Measurements from ENCODE around the gene SYNGAP1. TPM values are rescaled to one million over a fixed set of nuclear protein-coding genes. Genes with fewer than 3 reads are reported as not detected.

Gene SYNGAP1
- total RNA-seq, 4 donors from 2014 or later: 4.9 to 37.2 (median 11.1) TPM

DNA sequence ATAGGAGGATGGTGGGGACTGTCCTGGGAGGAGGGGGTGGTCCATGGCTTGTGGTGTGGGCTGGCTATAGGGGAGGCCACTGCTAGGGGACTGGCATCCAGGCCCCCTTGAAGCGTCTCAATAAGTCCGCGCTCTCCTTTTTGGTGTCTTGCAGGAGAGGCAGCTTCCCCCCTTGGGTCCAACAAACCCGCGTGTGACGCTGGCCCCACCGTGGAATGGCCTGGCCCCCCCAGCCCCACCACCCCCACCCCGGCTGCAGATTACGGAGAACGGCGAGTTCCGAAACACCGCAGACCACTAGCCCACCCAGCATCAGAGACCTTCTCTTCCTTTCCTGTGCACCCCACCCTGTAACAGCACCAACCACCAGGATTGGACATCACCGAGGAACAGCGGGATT lies 31.7 kb downstream of the SYNGAP1 start:
- H3K36me3 ChIP-seq: no peaks in the 10 kb centered on the region
- WGBS, 2 donors (ENCODE audit: low coverage in 1 of 2): 80 to 94% methylated on average over 3 to 15 of the region's 15 CpGs
- intact Hi-C loops (cut with DNase I; ENCODE audit: low total_unique reads) (no loop called here), in situ Hi-C loops (cut with MboI; ENCODE audit: low pct_ligation_motif_present in 1 of 4, low pct_unique_long_range_greater_than_20kb in 1 of 4, low sequenced_read_pairs in 3 of 4) (no loop called here)
- H3K27me3 ChIP-seq: no peaks in the 10 kb centered on the region
- peaks cover 6 to 20% (median 17%) of the 10 kb centered on the region in 4 donors for H3K4me1 ChIP-seq
- no peaks in the 10 kb centered on the region for H3K9me3 ChIP-seq
- TF ChIP-seq POLR2AphosphoS5 (IDR thresholded peaks at IDR 0.05) (no peak), POLR2A (IDR thresholded peaks at IDR 0.05) (no peak), EP300 (IDR thresholded peaks at IDR 0.05; ENCODE audit: low read depth) (no peak)
- TF ChIP-seq, protein P1, sequence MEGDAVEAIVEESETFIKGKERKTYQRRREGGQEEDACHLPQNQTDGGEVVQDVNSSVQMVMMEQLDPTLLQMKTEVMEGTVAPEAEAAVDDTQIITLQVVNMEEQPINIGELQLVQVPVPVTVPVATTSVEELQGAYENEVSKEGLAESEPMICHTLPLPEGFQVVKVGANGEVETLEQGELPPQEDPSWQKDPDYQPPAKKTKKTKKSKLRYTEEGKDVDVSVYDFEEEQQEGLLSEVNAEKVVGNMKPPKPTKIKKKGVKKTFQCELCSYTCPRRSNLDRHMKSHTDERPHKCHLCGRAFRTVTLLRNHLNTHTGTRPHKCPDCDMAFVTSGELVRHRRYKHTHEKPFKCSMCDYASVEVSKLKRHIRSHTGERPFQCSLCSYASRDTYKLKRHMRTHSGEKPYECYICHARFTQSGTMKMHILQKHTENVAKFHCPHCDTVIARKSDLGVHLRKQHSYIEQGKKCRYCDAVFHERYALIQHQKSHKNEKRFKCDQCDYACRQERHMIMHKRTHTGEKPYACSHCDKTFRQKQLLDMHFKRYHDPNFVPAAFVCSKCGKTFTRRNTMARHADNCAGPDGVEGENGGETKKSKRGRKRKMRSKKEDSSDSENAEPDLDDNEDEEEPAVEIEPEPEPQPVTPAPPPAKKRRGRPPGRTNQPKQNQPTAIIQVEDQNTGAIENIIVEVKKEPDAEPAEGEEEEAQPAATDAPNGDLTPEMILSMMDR (IDR thresholded peaks at IDR 0.05): no peak
- H3K27ac ChIP-seq: no peak overlapping the region
- H3K4me3 ChIP-seq: no peak overlapping the region
- no peak for DNase-seq

- in situ Hi-C loops (cut with MboI; ENCODE audit: low pct_ligation_motif_present in 1 of 4, low pct_unique_long_range_greater_than_20kb in 1 of 4, low sequenced_read_pairs in 3 of 4): no loop called here
- H3K9me3 ChIP-seq: no peaks in the 10 kb centered on the region
- no peak overlapping the region for H3K27ac ChIP-seq
- H3K4me3 ChIP-seq: no peak overlapping the region
- H3K4me1 ChIP-seq: peaks cover 6 to 20% (median 17%) of the 10 kb centered on the region in 4 donors
- intact Hi-C loops (cut with DNase I; ENCODE audit: low total_unique reads): no loop called here
- no peaks in the 10 kb centered on the region for H3K27me3 ChIP-seq
- 92 to 100% methylated on average over 2 to 4 of the region's 4 CpGs for WGBS, 2 donors (ENCODE audit: low coverage in 1 of 2)
- no peak for DNase-seq
- TF ChIP-seq POLR2A (IDR thresholded peaks at IDR 0.05): no peak
- TF ChIP-seq EP300 (IDR thresholded peaks at IDR 0.05; ENCODE audit: low read depth): no peak
- TF ChIP-seq POLR2AphosphoS5 (IDR thresholded peaks at IDR 0.05): no peak
- TF ChIP-seq, protein P1 (IDR thresholded peaks at IDR 0.05): no peak
- no peaks in the 10 kb centered on the region for H3K36me3 ChIP-seq
These were observed 32.6 kb downstream of the SYNGAP1 start for GRCh38 chr6:33452496-33452895.

- Histone ChIP-seq H3K27ac (peak overlapping the region; percentile 81 to 92 (median 82)), H3K36me3 (no peaks in the 10 kb centered on the region), H3K27me3 (no peaks in the 10 kb centered on the region), H3K4me3 (peak overlapping the region; percentile 50 to 81 (median 66)), H3K4me1 (peaks cover 6 to 20% (median 17%) of the 10 kb centered on the region in 4 donors), H3K9me3 (no peaks in the 10 kb centered on the region)
- intact Hi-C loops (cut with DNase I; ENCODE audit: low total_unique reads) (no loop called here), in situ Hi-C loops (cut with MboI; ENCODE audit: low pct_ligation_motif_present in 1 of 4, low pct_unique_long_range_greater_than_20kb in 1 of 4, low sequenced_read_pairs in 3 of 4) (no loop called here)
- 2 to 4% methylated on average over 7 to 12 of the region's 12 CpGs for WGBS, 2 donors (ENCODE audit: low coverage in 1 of 2)
- no peak for DNase-seq
- TF ChIP-seq EP300 (IDR thresholded peaks at IDR 0.05; ENCODE audit: low read depth) (no peak), POLR2A (IDR thresholded peaks at IDR 0.05) (no peak), POLR2AphosphoS5 (IDR thresholded peaks at IDR 0.05) (no peak)
- TF ChIP-seq, protein P1 (IDR thresholded peaks at IDR 0.05): no peak
These were observed 33.6 kb downstream of the SYNGAP1 start for GRCh38 chr6:33453393-33454008.

GRCh38 chr6:33454009-33454946 lies 34.4 kb downstream of the SYNGAP1 start, which contains the start of gene ZBTB9:
ZBTB9 (plus strand) TSS chr6:33454576; CDS start chr6:33455101, 525 bp downstream.
- intact Hi-C loops (cut with DNase I; ENCODE audit: low total_unique reads) (no loop called here), in situ Hi-C loops (cut with MboI; ENCODE audit: low pct_ligation_motif_present in 1 of 4, low pct_unique_long_range_greater_than_20kb in 1 of 4, low sequenced_read_pairs in 3 of 4) (no loop called here)
- 0% methylated on average over 1 to 51 of the region's 65 CpGs for WGBS, 2 donors (ENCODE audit: low coverage in 1 of 2)
- Histone ChIP-seq H3K9me3 (no peaks in the 10 kb centered on the region), H3K4me1 (peaks cover 6 to 20% (median 17%) of the 10 kb centered on the region in 4 donors), H3K27ac (peak within 1 kb of the TSS; percentile 81 to 92 (median 82)), H3K36me3 (no peaks in the 10 kb centered on the region), H3K4me3 (peak within 1 kb of the TSS; percentile 66 to 81 (median 67)), H3K27me3 (no peaks in the 10 kb centered on the region)
- peak; percentile 95 to 96 (median 96) for TF ChIP-seq POLR2AphosphoS5 (IDR thresholded peaks at IDR 0.05)
- peak; percentile 85 for TF ChIP-seq POLR2A (IDR thresholded peaks at IDR 0.05)
- TF ChIP-seq, protein P1 (IDR thresholded peaks at IDR 0.05): no peak
- no peak for TF ChIP-seq EP300 (IDR thresholded peaks at IDR 0.05; ENCODE audit: low read depth)
- DNase-seq: peak; percentile 97
